Right hindlimb (tissue), 1 donor: Measurements from ENCODE around the gene DOK4.

ENCODE experiments used
- DNase-seq: peaks from one replicate; pipeline ENCODE4 v3.0.0-alpha.2; 2018

DOK4 gene

GRCh38 chr16:57518922-57519321 lies 32.6 kb upstream of the DOK4 start:
- DNase-seq = no peak

- no peak for DNase-seq
These were observed 32.2 kb upstream of the DOK4 start for GRCh38 chr16:57518520-57518919.

GRCh38 chr16:57517397-57518367 lies 31.4 kb upstream of the DOK4 start:
- DNase-seq = no peak

GRCh38 chr16:57516773-57517172 lies 30.5 kb upstream of the DOK4 start:
- no peak for DNase-seq

- DNase-seq = no peak
These were observed 30.0 kb upstream of the DOK4 start for GRCh38 chr16:57516176-57516725.

GRCh38 chr16:57514791-57515600 lies 28.7 kb upstream of the DOK4 start:
- no peak for DNase-seq

GRCh38 chr16:57514371-57514770 lies 28.1 kb upstream of the DOK4 start:
- no peak for DNase-seq

GRCh38 chr16:57513371-57514102 lies 27.2 kb upstream of the DOK4 start:
- no peak for DNase-seq

- DNase-seq = no peak
These were observed 26.2 kb upstream of the DOK4 start for GRCh38 chr16:57512296-57513001.

GRCh38 chr16:57510016-57510871 lies 24.0 kb upstream of the DOK4 start:
- DNase-seq = no peak

GRCh38 chr16:57509231-57509923 lies 23.1 kb upstream of the DOK4 start:
- DNase-seq = no peak

- DNase-seq = no peak
These were observed 21.7 kb upstream of the DOK4 start for GRCh38 chr16:57508035-57508425.

GRCh38 chr16:57507136-57508034 lies 21.1 kb upstream of the DOK4 start:
- no peak for DNase-seq

GRCh38 chr16:57505169-57505568 lies 18.9 kb upstream of the DOK4 start:
- no peak for DNase-seq

- no peak for DNase-seq
These were observed 18.2 kb upstream of the DOK4 start for GRCh38 chr16:57504491-57504890.

- no peak for DNase-seq
These were observed 17.7 kb upstream of the DOK4 start for GRCh38 chr16:57504001-57504400.

GRCh38 chr16:57503366-57503765 lies 17.1 kb upstream of the DOK4 start:
- no peak for DNase-seq

GRCh38 chr16:57502048-57502775 lies 15.9 kb upstream of the DOK4 start:
- DNase-seq = no peak

GRCh38 chr16:57501492-57501891 lies 15.2 kb upstream of the DOK4 start:
- no peak for DNase-seq
